HepG2 (cell line): Measurements from ENCODE around the gene KCNF1. TPM values are rescaled to one million over a fixed set of nuclear protein-coding genes. Genes with fewer than 3 reads are reported as not detected.

Experiments used
- ADNP ChIP-seq: sonication (generic); formaldehyde crosslinking; IDR thresholded peaks from 2 replicates; pipeline ENCODE4 v1.4.0; 2020; ENCODE audit warnings: missing genetic modification reagents
- DDIT3 ChIP-seq: sonication (generic); formaldehyde crosslinking; IDR thresholded peaks from 2 replicates; pipeline ENCODE4 v1.4.0; 2020; ENCODE audit warnings: mild to moderate bottlenecking, missing genetic modification reagents
- GATA4 ChIP-seq: sonication (generic); IDR thresholded peaks from 2 replicates; pipeline ENCODE4 v1.6.1; 2016; ENCODE audit warnings: antibody characterized with exemption, low read depth, borderline replicate concordance
- NR2F6 ChIP-seq, 2 experiments: IDR thresholded peaks; 2 replicates each; pipeline ENCODE4 v1.6.1; 2016; ENCODE audit warnings: antibody characterized with exemption in 1 of 2, mild to moderate bottlenecking in 1 of 2
- PHF21A ChIP-seq: sonication (generic); formaldehyde crosslinking; IDR thresholded peaks from 2 replicates; pipeline ENCODE4 v1.5.0; 2020; ENCODE audit warnings: mild to moderate bottlenecking, missing genetic modification reagents
- PRMT3 ChIP-seq: sonication (generic); formaldehyde crosslinking; IDR thresholded peaks from 2 replicates; pipeline ENCODE4 v1.8.1; 2022; ENCODE audit warnings: low read depth, mild to moderate bottlenecking, moderate library complexity, missing genetic modification reagents, borderline replicate concordance
- RFX1 ChIP-seq: fragments of 450-650 bp; IDR thresholded peaks from 2 replicates; pipeline ENCODE4 v1.6.1; 2017
- RNF219 ChIP-seq: sonication (generic); formaldehyde crosslinking; IDR thresholded peaks from 2 replicates; pipeline ENCODE4 v1.5.0; 2020; ENCODE audit warnings: mild to moderate bottlenecking, missing genetic modification reagents
- SIN3B ChIP-seq: fragments of 150-350 bp; IDR thresholded peaks from 2 replicates; pipeline ENCODE4 v1.6.1; 2014; ENCODE audit warnings: low read length
- TBP ChIP-seq: sonication (generic); formaldehyde crosslinking; IDR thresholded peaks from 2 replicates; pipeline ENCODE4 v1.5.0; 2020; ENCODE audit warnings: missing genetic modification reagents
- TEF ChIP-seq: sonication (generic); formaldehyde crosslinking; IDR thresholded peaks from 2 replicates; pipeline ENCODE4 v1.5.0; 2020; ENCODE audit warnings: missing genetic modification reagents
- TMF1 ChIP-seq: sonication (generic); formaldehyde crosslinking; IDR thresholded peaks from 2 replicates; pipeline ENCODE4 v1.8.1; 2022; ENCODE audit warnings: low read depth, missing genetic modification reagents
- ZNF18 ChIP-seq: sonication (generic); formaldehyde crosslinking; IDR thresholded peaks from 2 replicates; pipeline ENCODE4 v1.8.0; 2022; ENCODE audit warnings: mild to moderate bottlenecking, missing genetic modification reagents; ENCODE audit not compliant: insufficient replicate concordance
- ZNF232 ChIP-seq: sonication (generic); formaldehyde crosslinking; IDR thresholded peaks from 2 replicates; pipeline ENCODE4 v1.4.0; 2020; ENCODE audit warnings: missing genetic modification reagents, borderline replicate concordance
- ZNF234 ChIP-seq: sonication (generic); formaldehyde crosslinking; conservative IDR thresholded peaks from 2 replicates; pipeline ENCODE4 v1.5.1; 2020; ENCODE audit warnings: mild to moderate bottlenecking, missing genetic modification reagents
- ZNF282 ChIP-seq: fragments of 450-650 bp; IDR thresholded peaks from 2 replicates; pipeline ENCODE4 v1.6.1; 2018; ENCODE audit not compliant: partially characterized antibody
- ZNF451 ChIP-seq: sonication (generic); formaldehyde crosslinking; IDR thresholded peaks from 2 replicates; pipeline ENCODE4 v1.5.0; 2020; ENCODE audit warnings: mild to moderate bottlenecking, missing genetic modification reagents
- ZNF513 ChIP-seq: sonication (generic); formaldehyde crosslinking; conservative IDR thresholded peaks from 2 replicates; pipeline ENCODE4 v1.5.0; 2020; ENCODE audit warnings: missing genetic modification reagents
- ZNF713 ChIP-seq: sonication (generic); formaldehyde crosslinking; IDR thresholded peaks from 2 replicates; pipeline ENCODE4 v1.4.0; 2020; ENCODE audit warnings: mild to moderate bottlenecking, missing genetic modification reagents
- ZNF740 ChIP-seq: sonication (generic); formaldehyde crosslinking; IDR thresholded peaks from 2 replicates; pipeline ENCODE4 v1.4.0; 2020; ENCODE audit warnings: missing genetic modification reagents
- ZNF780A ChIP-seq: sonication (generic); formaldehyde crosslinking; IDR thresholded peaks from 2 replicates; pipeline ENCODE4 v1.8.0; 2022; ENCODE audit warnings: mild to moderate bottlenecking, missing genetic modification reagents, moderate library complexity
- ZNF883 ChIP-seq: sonication (generic); formaldehyde crosslinking; IDR thresholded peaks from 2 replicates; pipeline ENCODE4 v1.5.1; 2020; ENCODE audit warnings: mild to moderate bottlenecking, missing genetic modification reagents; ENCODE audit errors: not compliant biosample characterization
- ZSCAN20 ChIP-seq: sonication (generic); formaldehyde crosslinking; IDR thresholded peaks from 2 replicates; pipeline ENCODE4 v1.4.0; 2020; ENCODE audit warnings: missing genetic modification reagents, mild to moderate bottlenecking, borderline replicate concordance
- polyA plus RNA-seq, 8 experiments: library from polyadenylated mRNA; depleted of rRNA in 3 of 8; stranded (reverse) in 7 of 8; unstranded in 1 of 8; fragments of >200 nt; fragmentation: Illumina TruSeq in 4 of 8; extraction: Trizol in 4 of 8; gene quantifications; 2 replicates each; pipeline versions ENCODE4 v1.2.1 to v1.2.3, GENCODE V29; 2011 to 2016; ENCODE audit warnings: low read depth in 4 of 8, missing spikeins in 1 of 8, mixed read lengths in 1 of 8; ENCODE audit not compliant: insufficient read depth in 1 of 8
- total RNA-seq, 5 experiments: library from RNA; depleted of rRNA; stranded (reverse); fragments of >200 nt; fragmentation: Illumina TruSeq; extraction: Trizol; gene quantifications; 2 replicates each; pipeline ENCODE4 v1.2.3, GENCODE V29; 2016; ENCODE audit warnings: low read depth in 1 of 5

The KCNF1 gene
- total and polyA plus RNA-seq, 2 of the 13 experiments (the other 11 are each of a cell fraction or from before 2014, with no cell fraction given): 0.09 to 0.12 TPM

GRCh38 chr2:10935953-10936942 is 24.5 kb downstream of the KCNF1 start (continued):
- TF ChIP-seq DDIT3 (CRISPR knock-in tag) (no peak), RFX1 (peak; percentile 78), TMF1 (CRISPR knock-in tag) (no peak), ADNP (CRISPR knock-in tag) (no peak), ZNF18 (CRISPR knock-in tag) (no peak), TBP (CRISPR knock-in tag) (no peak), ZNF740 (CRISPR knock-in tag) (no peak), PRMT3 (CRISPR knock-in tag) (no peak), ZNF282 (no peak), SIN3B (no peak), NR2F6 (IDR thresholded peaks at IDR 0.05) (peak; percentile 94), NR2F6 (CRISPR knock-in tag; IDR thresholded peaks at IDR 0.05) (peak; percentile 97), PHF21A (CRISPR knock-in tag) (peak; percentile 55; the same call in 1 of the 2 replicates), TEF (CRISPR knock-in tag) (no peak), ZSCAN20 (no peak), ZNF713 (CRISPR knock-in tag) (no peak), ZNF883 (CRISPR knock-in tag) (no peak), RNF219 (CRISPR knock-in tag) (no peak), GATA4 (no peak), ZNF232 (CRISPR knock-in tag) (no peak), ZNF451 (no peak), ZNF513 (CRISPR knock-in tag) (no peak), ZNF234 (CRISPR knock-in tag) (no peak), ZNF780A (no peak)
